HEK293T (cell line): ENCODE data around the gene TMEM203.

Experiments used
- CTCF ChIA-PET: fragments of 350-600 bp; formaldehyde crosslinking; extraction: SDS; loops from one replicate; lab custom pipeline; 2021; ENCODE audit warnings: antibody characterized with exemption, inconsistent platforms; lab: Yijun Ruan, JAX
- POLR2A ChIA-PET: fragments of 350-600 bp; formaldehyde crosslinking; extraction: SDS; loops from one replicate; lab custom pipeline; 2020; ENCODE audit warnings: antibody characterized with exemption, inconsistent platforms; lab: Yijun Ruan, JAX
- DNase-seq: peaks from one replicate; pipeline ENCODE4 v3.0.0; 2012; ENCODE audit warnings: mixed read lengths; ENCODE audit errors: extremely low spot score
- ARNT ChIP-seq: fragments of 450-650 bp; IDR thresholded peaks from 2 replicates; pipeline ENCODE4 v1.6.1; 2017; ENCODE audit warnings: mild to moderate bottlenecking
- BHLHE40 ChIP-seq: fragments of 450-650 bp; IDR thresholded peaks from 2 replicates; pipeline ENCODE4 v1.6.1; 2016; ENCODE audit warnings: mild to moderate bottlenecking, moderate library complexity, borderline replicate concordance
- CTBP1 ChIP-seq: fragments of 450-650 bp; IDR thresholded peaks from 2 replicates; pipeline ENCODE4 v1.6.1; 2016; ENCODE audit warnings: borderline replicate concordance
- ELF4 ChIP-seq: fragments of 450-650 bp; IDR thresholded peaks from 2 replicates; pipeline ENCODE4 v1.6.1; 2017; ENCODE audit warnings: antibody characterized with exemption
- FOXA1 ChIP-seq: fragments of 450-650 bp; IDR thresholded peaks from 2 replicates; pipeline ENCODE4 v1.6.1; 2016; ENCODE audit warnings: mild to moderate bottlenecking
- FOXK2 ChIP-seq: fragments of 450-650 bp; IDR thresholded peaks from 2 replicates; pipeline ENCODE4 v1.6.1; 2016; ENCODE audit warnings: mild to moderate bottlenecking
- FOXM1 ChIP-seq: fragments of 450-650 bp; IDR thresholded peaks from 2 replicates; pipeline ENCODE4 v1.6.1; 2017; ENCODE audit warnings: mild to moderate bottlenecking, borderline replicate concordance
- HDGF ChIP-seq: fragments of 450-650 bp; IDR thresholded peaks from 2 replicates; pipeline ENCODE4 v1.6.1; 2017; ENCODE audit warnings: antibody characterized with exemption, borderline replicate concordance
- L3MBTL2 ChIP-seq: fragments of 450-650 bp; conservative IDR thresholded peaks from 2 replicates; pipeline ENCODE4 v1.6.1; 2016; ENCODE audit warnings: mild to moderate bottlenecking
- LEF1 ChIP-seq: fragments of 450-650 bp; IDR thresholded peaks from 2 replicates; pipeline ENCODE4 v1.6.1; 2017; ENCODE audit warnings: mild to moderate bottlenecking, borderline replicate concordance
- NFRKB ChIP-seq: fragments of 450-650 bp; IDR thresholded peaks from 2 replicates; pipeline ENCODE4 v1.6.1; 2016; ENCODE audit warnings: mild to moderate bottlenecking, moderate library complexity
- SP1 ChIP-seq: fragments of 450-650 bp; IDR thresholded peaks from 2 replicates; pipeline ENCODE4 v1.6.1; 2017
- SUZ12 ChIP-seq: fragments of 450-650 bp; IDR thresholded peaks from 2 replicates; pipeline ENCODE4 v1.6.1; 2016; ENCODE audit warnings: mild to moderate bottlenecking
- TARDBP ChIP-seq: fragments of 450-650 bp; IDR thresholded peaks from 2 replicates; pipeline ENCODE4 v1.6.1; 2016
- ZNF384 ChIP-seq: fragments of 450-650 bp; IDR thresholded peaks from 2 replicates; pipeline ENCODE4 v1.6.1; 2016
- TF ChIP-seq, protein P1 (sequence below): fragments of 450-650 bp; IDR thresholded peaks from 2 replicates; pipeline ENCODE4 v1.6.1; 2016

Gene TMEM203

DNA sequence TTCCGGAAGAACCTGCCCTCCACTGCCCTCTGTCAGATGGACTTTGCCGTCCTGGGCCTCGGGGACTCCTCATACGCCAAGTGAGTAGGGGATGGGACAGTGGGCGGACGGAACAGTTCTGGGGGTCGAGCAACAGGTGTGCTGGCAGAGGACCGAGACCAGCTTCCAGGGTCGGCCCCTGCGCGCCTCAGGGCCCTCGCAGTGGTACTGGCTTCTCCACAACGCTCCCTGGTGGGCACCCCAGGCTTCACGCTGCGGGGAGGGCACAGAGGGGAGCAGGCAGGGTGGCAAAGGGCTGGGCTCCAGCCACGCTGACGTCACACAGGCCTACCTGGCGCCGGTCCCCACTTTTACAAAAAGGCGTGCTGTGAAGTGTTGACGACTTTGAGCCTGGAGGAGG lies 7.1 kb upstream of the TMEM203 start:
- DNase-seq: no peak
- ChIA-PET CTCF (no interaction called here), POLR2A (interaction anchor here (1.0 to 1.5 kb wide), 3 partner anchors 10 to 23 kb away, joined by 3 to 5 read pairs (median 3); partner anchors contain the start of gene RNF208)
- TF ChIP-seq TARDBP (no peak), ELF4 (no peak), ARNT (no peak), L3MBTL2 (no peak), NFRKB (no peak), FOXA1 (no peak), SUZ12 (no peak), CTBP1 (no peak), FOXM1 (no peak)

DNA sequence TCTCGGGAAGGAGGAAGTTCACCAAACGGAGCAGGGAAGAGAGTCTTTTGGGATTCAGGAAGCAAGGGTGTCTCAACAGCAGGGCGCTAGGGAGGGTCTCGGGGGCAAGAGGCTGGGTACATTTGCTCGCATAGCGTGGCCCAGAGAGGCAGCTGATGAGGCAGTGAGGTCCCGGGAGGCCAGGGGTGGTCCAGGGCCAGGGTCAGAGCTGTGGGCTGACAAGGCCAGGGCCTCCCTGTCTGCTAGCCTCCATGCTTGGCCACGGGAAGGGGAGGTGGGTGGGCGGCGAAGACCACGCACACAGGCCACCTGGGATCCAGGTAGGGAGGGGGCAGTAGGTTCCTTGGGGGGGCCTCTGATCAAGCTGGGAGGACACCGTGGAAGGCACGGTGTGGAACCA lies 6.1 kb upstream of the TMEM203 start:
- TF ChIP-seq L3MBTL2 (no peak), ZNF384 (no peak), SP1 (no peak), ELF4 (no peak), NFRKB (no peak), HDGF (no peak), FOXK2 (no peak), ARNT (no peak), BHLHE40 (no peak), TARDBP (no peak), FOXM1 (no peak), CTBP1 (no peak), SUZ12 (no peak)
- ChIA-PET CTCF (no interaction called here), POLR2A (interaction anchor here (0.6 to 1.1 kb wide), 2 partner anchors 9 to 11 kb away, joined by 3 to 5 read pairs; partner anchors contain the start of gene RNF208)

DNA sequence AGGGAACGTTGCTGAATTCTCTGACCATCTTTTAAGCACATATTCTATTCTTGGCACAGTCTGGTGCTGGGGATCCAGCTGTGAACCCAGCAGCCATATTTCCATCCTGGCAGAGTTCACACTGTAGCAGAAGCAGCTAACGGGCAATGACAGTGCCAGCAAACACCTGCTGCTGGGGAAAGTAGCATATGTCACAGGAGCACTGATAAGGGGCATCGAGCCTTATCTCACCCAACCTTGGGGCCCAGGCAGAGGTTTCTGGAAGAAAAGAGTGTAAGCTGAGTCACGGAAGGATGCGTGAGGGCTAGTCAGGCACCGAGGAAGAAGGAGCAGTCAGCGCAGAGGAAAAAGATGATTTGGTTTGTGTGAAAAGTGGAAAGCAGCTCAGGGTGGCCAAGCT lies 1.2 kb upstream of the TMEM203 start:
- POLR2A ChIA-PET: interaction anchor here (1.0 to 1.9 kb wide), 4 partner anchors 10 to 77 kb away, joined by 3 to 6 read pairs (median 4); no protein-coding TSS in a partner anchor
- DNase-seq: no peak
- no peak for TF ChIP-seq SP1
- TF ChIP-seq, protein P1, sequence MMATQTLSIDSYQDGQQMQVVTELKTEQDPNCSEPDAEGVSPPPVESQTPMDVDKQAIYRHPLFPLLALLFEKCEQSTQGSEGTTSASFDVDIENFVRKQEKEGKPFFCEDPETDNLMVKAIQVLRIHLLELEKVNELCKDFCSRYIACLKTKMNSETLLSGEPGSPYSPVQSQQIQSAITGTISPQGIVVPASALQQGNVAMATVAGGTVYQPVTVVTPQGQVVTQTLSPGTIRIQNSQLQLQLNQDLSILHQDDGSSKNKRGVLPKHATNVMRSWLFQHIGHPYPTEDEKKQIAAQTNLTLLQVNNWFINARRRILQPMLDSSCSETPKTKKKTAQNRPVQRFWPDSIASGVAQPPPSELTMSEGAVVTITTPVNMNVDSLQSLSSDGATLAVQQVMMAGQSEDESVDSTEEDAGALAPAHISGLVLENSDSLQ: no peak
- TF ChIP-seq HDGF: no peak
- no peak for TF ChIP-seq LEF1
- no peak for TF ChIP-seq CTBP1
- no peak for TF ChIP-seq ELF4
- TF ChIP-seq L3MBTL2: no peak
- no peak for TF ChIP-seq FOXA1
- no peak for TF ChIP-seq TARDBP
- no peak for TF ChIP-seq BHLHE40
- no peak for TF ChIP-seq ZNF384
- no peak for TF ChIP-seq ARNT
- TF ChIP-seq FOXK2: no peak
- TF ChIP-seq NFRKB: no peak
- no peak for TF ChIP-seq FOXM1
- no peak for TF ChIP-seq SUZ12
- CTCF ChIA-PET: interaction anchor here (0.6 kb wide), 1 partner anchor 145 kb away, joined by 4 read pairs; no protein-coding TSS in a partner anchor

More for the DNA sequence above, 6.1 kb upstream of the TMEM203 start:
- DNase-seq: no peak

DNA sequence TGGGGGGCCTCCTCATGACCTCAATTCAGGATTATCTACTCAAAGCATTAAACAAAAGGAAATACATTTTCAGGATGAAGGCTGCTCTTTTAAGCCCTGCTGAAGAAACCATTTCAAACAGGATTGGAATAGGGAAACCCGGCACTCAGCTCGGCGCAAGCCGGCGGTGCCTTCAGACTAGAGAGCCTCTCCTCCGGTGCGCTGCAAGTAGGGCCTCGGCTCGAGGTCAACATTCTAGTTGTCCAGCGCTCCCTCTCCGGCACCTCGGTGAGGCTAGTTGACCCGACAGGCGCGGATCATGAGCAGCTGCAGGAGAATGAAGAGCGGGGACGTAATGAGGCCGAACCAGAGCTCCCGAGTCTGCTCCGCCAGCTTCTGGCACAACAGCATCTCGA lies 720 bp downstream of the TMEM203 start:
- POLR2A ChIA-PET: interaction anchor here (0.6 to 2.3 kb wide), 11 partner anchors 9 to 75 kb away, joined by 3 to 16 read pairs (median 5); partner anchors contain the start of genes ANAPC2, RNF208, SSNA1 and TUBB4B
- CTCF ChIA-PET: no interaction called here
- TF ChIP-seq CTBP1 (no peak), SP1 (no peak), FOXM1 (no peak), TARDBP (no peak), NFRKB (no peak), L3MBTL2 (no peak), HDGF (no peak), FOXA1 (no peak), ARNT (no peak), BHLHE40 (no peak), ZNF384 (no peak), FOXK2 (no peak), SUZ12 (no peak), ELF4 (no peak), LEF1 (no peak)
- TF ChIP-seq, protein P1: no peak
- no peak for DNase-seq

DNA sequence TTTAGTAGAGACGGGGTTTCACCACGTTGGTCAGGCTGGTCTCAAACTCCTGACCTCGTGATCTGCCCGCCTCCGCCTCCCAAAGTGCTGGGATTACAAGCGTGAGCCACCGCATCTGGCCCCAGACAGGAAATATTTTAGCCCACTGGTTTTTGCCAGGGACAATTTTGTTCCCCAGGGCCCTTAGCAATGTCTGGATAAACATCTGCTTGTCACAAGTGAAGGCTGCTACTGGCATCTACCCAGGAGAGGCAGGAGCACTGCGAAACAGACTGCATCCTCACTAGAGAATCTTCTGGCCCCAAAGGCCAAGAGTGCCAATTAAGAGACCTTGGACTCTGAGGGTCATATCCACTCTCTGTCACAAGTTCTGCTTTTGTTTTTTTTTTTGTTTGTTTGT lies 2.5 kb downstream of the TMEM203 start:
- TF ChIP-seq, protein P1: no peak
- TF ChIP-seq ARNT (no peak), HDGF (no peak), CTBP1 (no peak), SUZ12 (no peak), NFRKB (no peak)

More for the DNA sequence above, 2.5 kb downstream of the TMEM203 start:
- ChIA-PET POLR2A (interaction anchor here (0.7 to 2.0 kb wide), 2 partner anchors 13 to 53 kb away, joined by 3 to 6 read pairs; no protein-coding TSS in a partner anchor), CTCF (interaction anchor here (0.6 kb wide), 1 partner anchor 26 kb away, joined by 3 read pairs; no protein-coding TSS in a partner anchor)
- DNase-seq: no peak
